GM18498 (cell line): Measurements from ENCODE around the gene SPSB4.

Source experiments
- ATAC-seq: cut with Tn5 transposase; IDR thresholded peaks from one replicate; pipeline ENCODE4 v1.9.1; 2021; ENCODE audit warnings: mild to moderate bottlenecking, moderate library complexity; ENCODE audit not compliant: unreplicated experiment

Gene SPSB4

DNA sequence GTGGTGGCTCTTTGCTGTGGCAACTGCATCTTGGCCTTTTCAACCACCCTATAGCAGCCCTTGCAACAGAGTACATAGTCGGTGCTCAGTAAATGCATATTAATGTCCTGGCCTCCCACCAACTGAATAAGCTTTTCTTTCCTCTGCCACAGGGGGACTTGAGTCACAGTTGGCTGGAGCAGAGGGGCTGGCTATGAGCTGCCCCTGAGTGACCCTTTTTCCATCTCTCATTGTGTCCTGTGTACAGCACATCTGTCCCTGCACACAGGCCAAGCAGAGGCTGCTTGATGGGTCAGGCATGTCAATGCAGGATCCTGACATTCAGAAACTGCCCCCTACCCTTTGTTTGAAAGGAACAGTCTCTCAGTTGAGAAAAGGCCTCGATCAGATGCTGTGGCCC is 22.4 kb downstream of the SPSB4 start:
- ATAC-seq, result no peak

- no peak for ATAC-seq
These were observed 23.4 kb downstream of the SPSB4 start for GRCh38 chr3:141074529-141074928.

DNA sequence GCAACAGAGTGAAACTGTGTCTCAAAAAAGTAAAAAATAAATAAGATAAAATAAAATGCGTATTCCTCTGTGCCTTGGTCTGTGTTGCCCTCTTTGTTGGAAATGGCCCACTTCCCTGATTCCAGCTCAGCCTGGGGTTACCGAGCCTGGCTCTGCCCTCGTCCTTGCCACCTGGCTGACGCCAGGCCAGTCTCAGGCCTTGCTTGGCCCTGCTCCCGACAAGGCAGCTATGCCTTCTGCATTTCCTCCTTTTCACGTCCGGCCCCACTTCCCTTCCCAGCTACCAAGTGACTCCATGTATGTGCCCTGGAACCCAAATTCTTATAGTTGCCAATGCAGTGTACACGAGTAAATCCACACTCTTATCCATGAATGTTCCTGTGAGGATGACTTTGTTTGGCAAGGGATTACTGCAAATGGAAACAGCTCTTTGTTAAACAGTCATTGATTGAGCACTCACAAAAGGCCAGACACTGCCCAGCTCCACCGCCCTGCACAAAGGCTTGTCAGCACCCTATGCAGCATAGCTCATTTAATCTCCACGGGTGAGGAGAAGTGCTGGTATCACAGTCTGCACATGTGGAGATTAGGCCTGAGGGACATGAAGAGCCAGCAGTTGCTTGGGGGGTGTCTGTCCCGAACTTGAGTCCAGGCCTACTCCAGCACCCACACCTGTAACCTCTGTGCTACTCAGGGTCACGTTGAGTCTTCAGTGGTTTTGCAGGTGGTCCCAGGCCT is 25.1 kb downstream of the SPSB4 start:
- no peak for ATAC-seq

GRCh38 chr3:141076797-141077571 is 25.8 kb downstream of the SPSB4 start:
- no peak for ATAC-seq

DNA sequence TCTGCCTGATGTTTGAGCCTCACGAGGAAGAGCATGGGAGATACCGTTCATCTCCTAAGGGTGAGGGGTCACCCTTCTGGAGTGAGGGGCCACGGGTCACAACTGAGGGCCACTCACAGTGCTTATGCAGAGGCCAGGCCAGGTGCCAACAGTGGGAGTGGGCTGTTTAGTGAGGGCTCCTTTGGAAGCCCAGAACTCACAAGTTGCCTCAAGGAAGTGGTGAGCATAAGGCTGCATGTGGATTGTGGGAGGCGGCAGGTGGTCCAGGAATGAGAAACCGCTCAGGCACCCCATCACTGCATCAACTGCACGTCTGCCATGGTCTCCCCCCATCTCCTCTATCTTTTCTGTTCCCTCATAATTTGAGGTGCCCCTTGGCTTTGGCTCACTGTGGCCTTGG is 26.5 kb downstream of the SPSB4 start:
- ATAC-seq, result no peak

- no peak for ATAC-seq
These were observed 27.1 kb downstream of the SPSB4 start for GRCh38 chr3:141078200-141078599.

GRCh38 chr3:141080431-141080830 is 29.3 kb downstream of the SPSB4 start:
- ATAC-seq, result no peak

DNA sequence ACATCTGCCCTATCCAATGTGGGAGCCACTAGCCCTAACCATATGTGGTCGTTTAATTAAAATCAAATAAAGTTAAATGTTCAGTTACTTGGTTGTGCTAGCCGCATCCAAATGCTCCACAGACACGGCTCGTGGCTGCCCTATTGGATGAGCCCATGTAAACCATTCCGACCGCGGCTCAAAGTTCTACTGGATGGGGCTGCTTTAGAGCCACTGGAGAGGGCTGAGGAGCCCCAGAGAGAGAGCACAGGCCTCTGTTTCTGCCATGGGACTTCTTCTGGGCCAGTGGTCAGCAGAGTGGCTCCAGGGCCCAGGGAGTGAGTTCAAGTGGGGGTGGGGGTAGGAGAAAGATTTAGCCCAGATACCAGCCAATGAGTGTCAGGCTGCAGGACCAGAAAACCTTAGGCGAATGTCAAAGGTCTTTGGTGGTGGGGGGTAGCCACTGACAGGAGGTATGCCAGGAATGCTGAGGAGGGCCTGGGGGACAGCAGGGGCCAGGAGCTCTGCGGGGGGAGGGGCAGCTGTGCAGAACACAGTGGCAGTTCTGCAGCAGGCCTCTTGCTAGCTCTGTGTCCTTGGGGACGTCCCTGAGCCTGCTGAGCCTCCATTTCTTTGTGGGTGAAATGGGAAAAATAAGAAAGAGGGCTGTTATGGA is 30.1 kb downstream of the SPSB4 start:
- no peak for ATAC-seq

DNA sequence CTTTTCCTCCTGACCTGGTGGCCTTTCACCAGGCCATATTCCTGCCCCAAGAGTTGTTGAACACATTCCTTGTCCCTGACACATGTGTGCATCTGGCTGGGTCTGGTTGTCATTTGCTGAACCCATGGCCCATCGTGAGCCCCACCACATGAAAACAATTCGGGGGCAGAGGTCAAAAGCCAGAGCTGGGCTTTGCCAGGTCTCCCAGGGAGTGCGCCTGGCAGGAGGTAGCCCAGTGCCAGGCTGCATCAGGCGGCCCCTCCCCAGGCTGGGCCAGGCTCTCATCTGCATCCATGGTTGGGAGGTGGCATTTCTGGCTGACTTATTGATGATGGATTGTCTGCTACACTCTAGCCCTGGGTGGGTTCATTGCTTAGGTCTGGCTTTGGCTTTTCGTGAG is 30.9 kb downstream of the SPSB4 start:
- ATAC-seq, result no peak

- ATAC-seq, result no peak
These were observed 32.1 kb downstream of the SPSB4 start for GRCh38 chr3:141083226-141083625.

- no peak for ATAC-seq
These were observed 32.9 kb downstream of the SPSB4 start for GRCh38 chr3:141083836-141084649.

DNA sequence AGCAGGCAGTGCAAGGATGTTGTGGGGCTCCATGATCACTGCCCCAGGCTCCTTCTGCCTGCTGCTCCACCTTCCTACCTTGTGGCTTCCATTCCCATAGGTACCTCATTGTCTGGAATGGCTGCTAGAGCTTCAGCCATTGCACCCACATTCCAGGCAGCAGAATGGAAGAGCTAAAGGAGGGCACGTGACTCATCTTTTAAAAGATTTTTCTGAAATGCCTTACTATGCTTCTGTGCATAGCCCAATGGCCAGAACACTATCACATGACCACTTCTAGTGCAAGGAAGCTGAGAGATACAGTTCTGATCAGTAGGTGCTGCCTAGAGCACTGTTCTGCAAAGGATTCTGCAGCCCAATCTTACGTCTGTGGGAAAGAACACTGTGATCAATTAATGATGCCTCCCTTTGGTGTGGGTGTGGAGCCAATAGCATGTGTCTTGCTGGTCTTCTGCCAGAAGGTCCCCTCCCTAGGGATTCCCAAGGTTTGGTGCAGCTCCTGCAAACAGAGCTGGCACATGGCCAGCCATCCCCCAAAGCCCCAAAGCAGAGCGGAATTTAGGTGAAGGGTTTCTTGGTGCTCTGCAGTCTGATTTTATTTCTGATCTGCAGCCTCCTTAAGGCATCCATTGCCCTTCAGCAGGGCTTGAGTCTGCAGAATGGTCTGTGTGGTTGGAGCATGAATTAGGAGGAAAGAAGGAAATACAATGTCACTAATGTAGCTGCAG is 34.4 kb downstream of the SPSB4 start:
- no peak for ATAC-seq

GRCh38 chr3:141086188-141086587 is 35.0 kb downstream of the SPSB4 start:
- no peak for ATAC-seq

DNA sequence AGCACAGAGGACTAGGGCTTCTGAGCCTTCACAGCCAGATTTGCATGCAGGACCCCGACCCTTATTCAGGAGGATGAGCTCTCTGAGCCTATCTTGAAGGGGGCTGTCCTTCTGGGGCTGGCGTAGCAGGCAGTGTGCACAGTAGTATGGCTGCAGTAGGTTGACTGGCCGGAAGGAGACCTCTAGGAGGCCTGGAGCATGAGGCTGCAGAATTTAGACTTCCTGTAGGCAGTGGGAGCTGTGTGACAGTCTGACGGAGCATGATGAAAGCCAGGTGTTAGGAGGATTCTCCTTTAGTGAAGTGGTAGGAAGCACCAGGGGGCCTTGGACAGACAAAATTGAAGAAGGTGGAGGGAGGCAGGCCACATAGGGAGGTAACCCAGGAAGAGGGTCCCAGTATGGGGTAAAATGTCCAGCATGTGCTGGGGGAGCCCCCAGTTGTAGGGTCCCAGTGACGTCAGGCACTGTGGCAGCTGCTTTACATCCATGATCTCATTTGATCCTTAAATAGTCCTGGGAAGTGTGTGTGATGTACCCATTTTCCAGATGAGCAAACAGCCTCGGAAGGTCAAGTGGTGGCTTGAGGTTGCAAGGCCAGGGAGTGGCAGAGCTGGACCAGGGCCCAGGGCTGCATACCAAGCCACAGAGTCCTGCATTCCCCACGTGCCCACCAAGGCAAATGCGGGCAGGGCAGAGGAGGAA is 36.1 kb downstream of the SPSB4 start:
- ATAC-seq, result no peak

- ATAC-seq, result no peak
These were observed 36.6 kb downstream of the SPSB4 start for GRCh38 chr3:141087778-141088130.

GRCh38 chr3:141089339-141090152 is 38.4 kb downstream of the SPSB4 start:
- no peak for ATAC-seq

GRCh38 chr3:141091426-141091825 is 40.3 kb downstream of the SPSB4 start:
- ATAC-seq, result no peak

DNA sequence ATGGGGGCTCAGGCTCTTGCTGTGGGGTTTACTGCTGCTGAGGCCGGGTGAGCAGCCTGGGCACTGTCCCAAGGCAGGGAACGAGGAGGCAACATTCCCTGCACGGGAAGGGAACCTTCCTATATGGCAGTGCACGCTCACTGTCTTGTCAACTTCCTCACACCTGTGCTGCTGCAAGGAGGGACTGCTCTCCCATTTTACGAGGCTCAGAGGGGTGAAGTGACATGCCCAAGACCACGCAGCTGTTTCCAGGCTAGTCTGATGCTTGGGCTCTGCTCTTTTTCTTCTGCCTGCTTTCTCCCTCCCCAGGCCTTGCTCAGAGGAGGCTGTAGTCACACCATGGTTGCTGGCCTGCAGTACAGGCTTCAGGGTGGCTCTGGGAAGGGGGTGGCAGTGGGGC is 41.5 kb downstream of the SPSB4 start:
- ATAC-seq, result no peak

DNA sequence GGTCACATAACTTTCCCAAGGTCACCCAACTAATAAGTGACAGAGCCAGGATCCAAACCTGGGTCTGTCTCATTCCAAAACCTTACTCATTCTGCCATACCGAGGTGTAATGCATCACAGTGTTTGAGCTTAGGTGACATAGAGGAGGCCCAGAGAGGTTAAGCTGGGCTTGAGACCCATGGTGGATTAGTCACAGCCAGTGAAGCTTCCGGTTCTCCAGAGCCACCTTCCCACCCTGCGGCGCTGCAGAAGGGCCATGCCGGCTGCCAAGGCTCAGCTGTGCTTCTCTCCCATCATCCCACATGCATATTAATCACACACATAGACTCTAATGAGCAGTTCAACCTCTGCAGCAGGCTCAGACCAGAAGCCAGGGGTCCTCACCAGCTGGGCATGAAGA is 42.2 kb downstream of the SPSB4 start:
- no peak for ATAC-seq
